Measurements from ENCODE around the gene PARP11. TPM values are rescaled to one million over a fixed set of nuclear protein-coding genes. Genes with fewer than 3 reads are reported as not detected.

Gene PARP11
- 10 to 100 TPM; 15.2 to 18.3 (median 16.2) TPM for polyA plus RNA-seq (ENCODE audit: insufficient read length in 4 of 4)

- DNase-seq (ENCODE audit: low read depth in 4 of 4, low spot score in 2 of 4), result peak; percentile 90 to 97 (median 95)
These were observed at the start of gene PARP11 for GRCh38 chr12:3872800-3873636. Gene PARP11, minus strand, starts transcription at chr12:3873399. Its CDS starts 170 bp downstream, at chr12:3873229.

- DNase-seq (ENCODE audit: low read depth in 4 of 4, low spot score in 2 of 4), result no peak
These were observed 48.8 kb upstream of the PARP11 start for GRCh38 chr12:3922033-3922432.

- no peak for DNase-seq (ENCODE audit: low read depth in 4 of 4, low spot score in 2 of 4)
These were observed 48.3 kb upstream of the PARP11 start for GRCh38 chr12:3921526-3921925.

GRCh38 chr12:3921151-3921471, 47.9 kb upstream of the PARP11 start:
- no peak for DNase-seq (ENCODE audit: low read depth in 4 of 4, low spot score in 2 of 4)

- peak in 1 of 4 donors; percentile 62 for DNase-seq (ENCODE audit: low read depth in 4 of 4, low spot score in 2 of 4)
These were observed 47.4 kb upstream of the PARP11 start for GRCh38 chr12:3920351-3921150.

- DNase-seq (ENCODE audit: low read depth in 4 of 4, low spot score in 2 of 4), result no peak
These were observed 40.1 kb upstream of the PARP11 start for GRCh38 chr12:3913278-3913677.

- no peak for DNase-seq (ENCODE audit: low read depth in 4 of 4, low spot score in 2 of 4)
These were observed 39.7 kb upstream of the PARP11 start for GRCh38 chr12:3912863-3913262.

- DNase-seq (ENCODE audit: low read depth in 4 of 4, low spot score in 2 of 4), result no peak
These were observed 38.2 kb upstream of the PARP11 start for GRCh38 chr12:3911409-3911808.

GRCh38 chr12:3905664-3906063, 32.5 kb upstream of the PARP11 start:
- DNase-seq (ENCODE audit: low read depth in 4 of 4, low spot score in 2 of 4), result no peak

GRCh38 chr12:3904999-3905398, 31.8 kb upstream of the PARP11 start:
- no peak for DNase-seq (ENCODE audit: low read depth in 4 of 4, low spot score in 2 of 4)

GRCh38 chr12:3902921-3903320, 29.7 kb upstream of the PARP11 start:
- no peak for DNase-seq (ENCODE audit: low read depth in 4 of 4, low spot score in 2 of 4)

- no peak for DNase-seq (ENCODE audit: low read depth in 4 of 4, low spot score in 2 of 4)
These were observed 27.9 kb upstream of the PARP11 start for GRCh38 chr12:3901116-3901515.

GRCh38 chr12:3898756-3899155, 25.6 kb upstream of the PARP11 start:
- DNase-seq (ENCODE audit: low read depth in 4 of 4, low spot score in 2 of 4), result no peak

GRCh38 chr12:3897371-3897971, 24.3 kb upstream of the PARP11 start:
- no peak for DNase-seq (ENCODE audit: low read depth in 4 of 4, low spot score in 2 of 4)

GRCh38 chr12:3896801-3897351, 23.7 kb upstream of the PARP11 start:
- no peak for DNase-seq (ENCODE audit: low read depth in 4 of 4, low spot score in 2 of 4)

GRCh38 chr12:3896356-3896755, 23.2 kb upstream of the PARP11 start:
- DNase-seq (ENCODE audit: low read depth in 4 of 4, low spot score in 2 of 4), result no peak

GRCh38 chr12:3892631-3893030, 19.4 kb upstream of the PARP11 start:
- no peak for DNase-seq (ENCODE audit: low read depth in 4 of 4, low spot score in 2 of 4)

GRCh38 chr12:3891201-3891600, 18.0 kb upstream of the PARP11 start:
- DNase-seq (ENCODE audit: low read depth in 4 of 4, low spot score in 2 of 4), result no peak

GRCh38 chr12:3888659-3889058, 15.5 kb upstream of the PARP11 start:
- DNase-seq (ENCODE audit: low read depth in 4 of 4, low spot score in 2 of 4), result no peak

GRCh38 chr12:3885277-3886094, 12.3 kb upstream of the PARP11 start:
- peak in 2 of 4 donors; percentile 57 to 75 for DNase-seq (ENCODE audit: low read depth in 4 of 4, low spot score in 2 of 4)

Data from left renal cortex interstitium (tissue), 4 donors.